ENCODE data around the gene CCDC127. TPM values are rescaled to one million over a fixed set of nuclear protein-coding genes. Genes with fewer than 3 reads are reported as not detected.
"Not testable (repeated sequence)": the region's sequence is repeated elsewhere in the genome, so short reads cannot be mapped to it uniquely, and the experiment has no call there.

Gene CCDC127
- total and polyA plus RNA-seq, 4 donors = 1.1 to 2.6 (median 2.1) TPM

DNA sequence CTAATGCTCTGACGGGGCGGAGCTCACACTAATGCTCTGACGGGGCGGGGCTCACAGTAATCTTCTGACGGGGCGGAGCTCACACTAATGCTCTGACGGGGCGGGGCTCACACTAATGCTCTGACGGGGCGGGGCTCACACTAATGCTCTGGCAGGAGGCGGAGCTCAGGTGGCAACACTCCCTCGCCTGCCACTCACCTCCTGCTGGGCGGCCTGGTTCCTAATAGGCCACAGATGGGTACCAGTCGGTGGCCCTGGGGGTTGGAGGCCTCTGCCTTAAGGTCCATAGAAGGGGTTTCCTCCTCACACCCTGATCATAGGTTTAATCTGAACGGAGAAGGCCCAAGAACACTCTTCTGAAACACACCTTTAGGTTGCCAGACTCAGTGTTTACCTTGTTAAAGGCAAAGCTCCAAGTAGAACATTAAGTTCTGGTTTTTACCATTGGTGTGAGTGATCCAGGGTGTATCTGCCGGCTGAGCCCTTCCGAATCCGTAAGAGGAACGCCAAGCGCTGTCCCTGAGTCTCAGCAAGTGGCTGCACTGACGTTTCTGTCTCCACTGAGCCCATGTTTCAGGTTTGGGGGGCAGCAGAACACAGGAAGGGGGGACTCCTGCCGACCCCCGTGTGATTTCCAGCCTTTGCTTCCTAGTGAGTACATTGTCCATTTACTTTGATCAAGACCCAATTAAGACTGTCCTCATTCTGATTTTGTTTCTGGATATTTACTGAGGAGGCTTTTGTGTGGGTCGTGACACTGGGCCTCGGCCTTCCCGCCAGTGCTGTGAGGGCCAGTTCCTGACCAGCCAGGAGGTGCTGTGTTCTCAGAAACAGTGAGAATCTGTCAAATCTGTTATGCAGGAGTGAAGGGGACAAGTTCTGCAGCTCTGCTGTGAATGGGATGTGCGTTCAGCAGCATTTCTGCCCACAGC is 51.2 kb downstream of the CCDC127 start:
- no peaks in the 10 kb centered on the region for H3K36me3 ChIP-seq (ENCODE audit: control insufficient read depth in 4 of 4, insufficient read depth in 3 of 4, low read depth in 1 of 4, low read length in 3 of 4)
- H3K4me3 ChIP-seq (ENCODE audit: low read depth in 1 of 3, low read length in 3 of 3) = no peak overlapping the region
- TF ChIP-seq RAD21 (IDR thresholded peaks at IDR 0.05) (no peak), EGR1 (IDR thresholded peaks at IDR 0.05; ENCODE audit: low read depth in 2 of 2) (no peak), JUND (IDR thresholded peaks at IDR 0.05) (no peak), RXRA (IDR thresholded peaks at IDR 0.05) (no peak)
- TF ChIP-seq, protein P1, sequence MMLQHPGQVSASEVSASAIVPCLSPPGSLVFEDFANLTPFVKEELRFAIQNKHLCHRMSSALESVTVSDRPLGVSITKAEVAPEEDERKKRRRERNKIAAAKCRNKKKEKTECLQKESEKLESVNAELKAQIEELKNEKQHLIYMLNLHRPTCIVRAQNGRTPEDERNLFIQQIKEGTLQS (IDR thresholded peaks at IDR 0.05) = no peak
- 90% methylated on average over 27 of the region's 27 CpGs for WGBS
- no peaks in the 10 kb centered on the region for H3K27me3 ChIP-seq (ENCODE audit: control insufficient read depth in 4 of 4, insufficient read depth in 4 of 4, low read length in 3 of 4)
- H3K27ac ChIP-seq (ENCODE audit: low read depth in 1 of 2, low read length in 2 of 2) = no peak overlapping the region
- H3K9ac ChIP-seq (ENCODE audit: low read depth in 1 of 2, low read length in 2 of 2) = no peak overlapping the region
- no peak for DNase-seq (ENCODE audit: low spot score)
- no peaks in the 10 kb centered on the region for H3K4me1 ChIP-seq (ENCODE audit: control insufficient read depth in 4 of 4, insufficient read depth in 4 of 4, low read length in 3 of 4)
- no peaks in the 10 kb centered on the region for H3K9me3 ChIP-seq (ENCODE audit: control insufficient read depth in 4 of 4, low read length in 3 of 4)

DNA sequence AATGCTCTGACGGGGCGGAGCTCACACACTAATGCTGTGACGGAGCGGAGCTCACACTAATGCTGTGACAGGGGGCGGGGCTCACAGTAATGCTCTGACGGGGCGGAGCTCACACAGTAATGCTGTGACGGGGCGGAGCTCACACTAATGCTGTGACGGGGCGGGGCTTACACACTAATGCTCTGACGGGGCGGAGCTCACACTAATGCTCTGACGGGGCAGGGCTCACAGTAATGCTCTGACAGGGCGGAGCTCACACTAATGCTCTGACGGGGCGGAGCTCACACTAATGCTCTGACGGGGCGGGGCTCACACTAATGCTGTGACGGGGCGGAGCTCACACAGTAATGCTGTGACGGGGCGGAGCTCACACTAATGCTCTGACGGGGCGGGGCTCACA is 53.2 kb downstream of the CCDC127 start:
- not testable (repeated sequence) for H3K4me3 ChIP-seq (ENCODE audit: low read depth in 1 of 3, low read length in 3 of 3); H3K36me3 ChIP-seq (ENCODE audit: control insufficient read depth in 4 of 4, insufficient read depth in 3 of 4, low read depth in 1 of 4, low read length in 3 of 4); H3K4me1 ChIP-seq (ENCODE audit: control insufficient read depth in 4 of 4, insufficient read depth in 4 of 4, low read length in 3 of 4); H3K27me3 ChIP-seq (ENCODE audit: control insufficient read depth in 4 of 4, insufficient read depth in 4 of 4, low read length in 3 of 4); H3K9ac ChIP-seq (ENCODE audit: low read depth in 1 of 2, low read length in 2 of 2); H3K9me3 ChIP-seq (ENCODE audit: control insufficient read depth in 4 of 4, low read length in 3 of 4); H3K27ac ChIP-seq (ENCODE audit: low read depth in 1 of 2, low read length in 2 of 2); DNase-seq (ENCODE audit: low spot score)
- WGBS = 92% methylated on average over 25 of the region's 25 CpGs

DNA sequence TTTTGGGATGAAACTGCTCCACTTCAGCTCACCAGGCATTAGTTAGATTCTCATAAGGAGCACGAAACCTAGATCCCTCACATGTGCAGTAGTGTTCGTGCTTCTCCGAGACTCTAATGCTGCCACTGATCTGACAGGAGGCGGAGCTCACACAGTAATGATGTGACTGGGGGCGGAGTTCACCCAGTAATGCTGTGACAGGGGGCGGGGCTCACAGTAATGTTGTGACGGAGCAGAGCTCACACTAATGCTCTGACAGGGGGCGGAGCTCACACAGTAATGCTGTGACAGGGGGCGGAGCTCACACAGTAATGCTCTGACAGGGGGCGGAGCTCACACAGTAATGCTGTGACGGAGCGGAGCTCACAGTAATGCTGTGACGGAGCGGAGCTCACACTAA is 53.7 kb downstream of the CCDC127 start:
- 88% methylated on average over 14 of the region's 14 CpGs for WGBS
- no peaks in the 10 kb centered on the region for H3K4me1 ChIP-seq (ENCODE audit: control insufficient read depth in 4 of 4, insufficient read depth in 4 of 4, low read length in 3 of 4)
- no peaks in the 10 kb centered on the region for H3K36me3 ChIP-seq (ENCODE audit: control insufficient read depth in 4 of 4, insufficient read depth in 3 of 4, low read depth in 1 of 4, low read length in 3 of 4)
- no peaks in the 10 kb centered on the region for H3K27me3 ChIP-seq (ENCODE audit: control insufficient read depth in 4 of 4, insufficient read depth in 4 of 4, low read length in 3 of 4)
- DNase-seq (ENCODE audit: low spot score) = no peak
- H3K9me3 ChIP-seq (ENCODE audit: control insufficient read depth in 4 of 4, low read length in 3 of 4) = no peaks in the 10 kb centered on the region
- no peak overlapping the region for H3K27ac ChIP-seq (ENCODE audit: low read depth in 1 of 2, low read length in 2 of 2)
- no peak overlapping the region for H3K9ac ChIP-seq (ENCODE audit: low read depth in 1 of 2, low read length in 2 of 2)
- TF ChIP-seq SP1 (IDR thresholded peaks at IDR 0.05) (no peak), EGR1 (IDR thresholded peaks at IDR 0.05; ENCODE audit: low read depth in 2 of 2) (no peak), JUND (IDR thresholded peaks at IDR 0.05) (no peak), RXRA (IDR thresholded peaks at IDR 0.05) (no peak), GABPA (IDR thresholded peaks at IDR 0.05 in 1 of 2, conservative IDR thresholded peaks at IDR 0.05 in 1 of 2) (no peak), RAD21 (IDR thresholded peaks at IDR 0.05) (no peak), FOXA1 (IDR thresholded peaks at IDR 0.05) (no peak), HNF4G (IDR thresholded peaks at IDR 0.05) (no peak), TAF1 (conservative IDR thresholded peaks at IDR 0.05) (no peak), FOXA2 (IDR thresholded peaks at IDR 0.05) (no peak), YY1 (IDR thresholded peaks at IDR 0.05) (no peak), HNF4A (conservative IDR thresholded peaks at IDR 0.05) (no peak), NR2F2 (IDR thresholded peaks at IDR 0.05) (no peak)
- TF ChIP-seq, protein P2, sequence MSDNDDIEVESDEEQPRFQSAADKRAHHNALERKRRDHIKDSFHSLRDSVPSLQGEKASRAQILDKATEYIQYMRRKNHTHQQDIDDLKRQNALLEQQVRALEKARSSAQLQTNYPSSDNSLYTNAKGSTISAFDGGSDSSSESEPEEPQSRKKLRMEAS (IDR thresholded peaks at IDR 0.05) = no peak
- TF ChIP-seq, protein P3, sequence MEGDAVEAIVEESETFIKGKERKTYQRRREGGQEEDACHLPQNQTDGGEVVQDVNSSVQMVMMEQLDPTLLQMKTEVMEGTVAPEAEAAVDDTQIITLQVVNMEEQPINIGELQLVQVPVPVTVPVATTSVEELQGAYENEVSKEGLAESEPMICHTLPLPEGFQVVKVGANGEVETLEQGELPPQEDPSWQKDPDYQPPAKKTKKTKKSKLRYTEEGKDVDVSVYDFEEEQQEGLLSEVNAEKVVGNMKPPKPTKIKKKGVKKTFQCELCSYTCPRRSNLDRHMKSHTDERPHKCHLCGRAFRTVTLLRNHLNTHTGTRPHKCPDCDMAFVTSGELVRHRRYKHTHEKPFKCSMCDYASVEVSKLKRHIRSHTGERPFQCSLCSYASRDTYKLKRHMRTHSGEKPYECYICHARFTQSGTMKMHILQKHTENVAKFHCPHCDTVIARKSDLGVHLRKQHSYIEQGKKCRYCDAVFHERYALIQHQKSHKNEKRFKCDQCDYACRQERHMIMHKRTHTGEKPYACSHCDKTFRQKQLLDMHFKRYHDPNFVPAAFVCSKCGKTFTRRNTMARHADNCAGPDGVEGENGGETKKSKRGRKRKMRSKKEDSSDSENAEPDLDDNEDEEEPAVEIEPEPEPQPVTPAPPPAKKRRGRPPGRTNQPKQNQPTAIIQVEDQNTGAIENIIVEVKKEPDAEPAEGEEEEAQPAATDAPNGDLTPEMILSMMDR (IDR thresholded peaks at IDR 0.05; ENCODE audit: low read depth, low read length, missing input control) = no peak
- TF ChIP-seq, protein P1 (IDR thresholded peaks at IDR 0.05) = no peak
- TF ChIP-seq, protein P4, sequence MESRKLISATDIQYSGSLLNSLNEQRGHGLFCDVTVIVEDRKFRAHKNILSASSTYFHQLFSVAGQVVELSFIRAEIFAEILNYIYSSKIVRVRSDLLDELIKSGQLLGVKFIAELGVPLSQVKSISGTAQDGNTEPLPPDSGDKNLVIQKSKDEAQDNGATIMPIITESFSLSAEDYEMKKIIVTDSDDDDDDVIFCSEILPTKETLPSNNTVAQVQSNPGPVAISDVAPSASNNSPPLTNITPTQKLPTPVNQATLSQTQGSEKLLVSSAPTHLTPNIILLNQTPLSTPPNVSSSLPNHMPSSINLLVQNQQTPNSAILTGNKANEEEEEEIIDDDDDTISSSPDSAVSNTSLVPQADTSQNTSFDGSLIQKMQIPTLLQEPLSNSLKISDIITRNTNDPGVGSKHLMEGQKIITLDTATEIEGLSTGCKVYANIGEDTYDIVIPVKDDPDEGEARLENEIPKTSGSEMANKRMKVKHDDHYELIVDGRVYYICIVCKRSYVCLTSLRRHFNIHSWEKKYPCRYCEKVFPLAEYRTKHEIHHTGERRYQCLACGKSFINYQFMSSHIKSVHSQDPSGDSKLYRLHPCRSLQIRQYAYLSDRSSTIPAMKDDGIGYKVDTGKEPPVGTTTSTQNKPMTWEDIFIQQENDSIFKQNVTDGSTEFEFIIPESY (IDR thresholded peaks at IDR 0.05) = no peak
- TF ChIP-seq, protein P5, sequence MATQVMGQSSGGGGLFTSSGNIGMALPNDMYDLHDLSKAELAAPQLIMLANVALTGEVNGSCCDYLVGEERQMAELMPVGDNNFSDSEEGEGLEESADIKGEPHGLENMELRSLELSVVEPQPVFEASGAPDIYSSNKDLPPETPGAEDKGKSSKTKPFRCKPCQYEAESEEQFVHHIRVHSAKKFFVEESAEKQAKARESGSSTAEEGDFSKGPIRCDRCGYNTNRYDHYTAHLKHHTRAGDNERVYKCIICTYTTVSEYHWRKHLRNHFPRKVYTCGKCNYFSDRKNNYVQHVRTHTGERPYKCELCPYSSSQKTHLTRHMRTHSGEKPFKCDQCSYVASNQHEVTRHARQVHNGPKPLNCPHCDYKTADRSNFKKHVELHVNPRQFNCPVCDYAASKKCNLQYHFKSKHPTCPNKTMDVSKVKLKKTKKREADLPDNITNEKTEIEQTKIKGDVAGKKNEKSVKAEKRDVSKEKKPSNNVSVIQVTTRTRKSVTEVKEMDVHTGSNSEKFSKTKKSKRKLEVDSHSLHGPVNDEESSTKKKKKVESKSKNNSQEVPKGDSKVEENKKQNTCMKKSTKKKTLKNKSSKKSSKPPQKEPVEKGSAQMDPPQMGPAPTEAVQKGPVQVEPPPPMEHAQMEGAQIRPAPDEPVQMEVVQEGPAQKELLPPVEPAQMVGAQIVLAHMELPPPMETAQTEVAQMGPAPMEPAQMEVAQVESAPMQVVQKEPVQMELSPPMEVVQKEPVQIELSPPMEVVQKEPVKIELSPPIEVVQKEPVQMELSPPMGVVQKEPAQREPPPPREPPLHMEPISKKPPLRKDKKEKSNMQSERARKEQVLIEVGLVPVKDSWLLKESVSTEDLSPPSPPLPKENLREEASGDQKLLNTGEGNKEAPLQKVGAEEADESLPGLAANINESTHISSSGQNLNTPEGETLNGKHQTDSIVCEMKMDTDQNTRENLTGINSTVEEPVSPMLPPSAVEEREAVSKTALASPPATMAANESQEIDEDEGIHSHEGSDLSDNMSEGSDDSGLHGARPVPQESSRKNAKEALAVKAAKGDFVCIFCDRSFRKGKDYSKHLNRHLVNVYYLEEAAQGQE (IDR thresholded peaks at IDR 0.05) = no peak
- H3K4me3 ChIP-seq (ENCODE audit: low read depth in 1 of 3, low read length in 3 of 3) = no peak overlapping the region
